SK-N-DZ (cell line): ENCODE measurements around the gene MAFB.

ENCODE experiments used
- DNase-seq: peaks from one replicate; pipeline ENCODE4 v3.0.0-alpha.2; 2015; ENCODE audit warnings: low spot score

MAFB gene

GRCh38 chr20:40703975-40704530, 15.0 kb upstream of the MAFB start:
- DNase-seq, result no peak

GRCh38 chr20:40702504-40702903, 13.5 kb upstream of the MAFB start:
- no peak for DNase-seq

DNA sequence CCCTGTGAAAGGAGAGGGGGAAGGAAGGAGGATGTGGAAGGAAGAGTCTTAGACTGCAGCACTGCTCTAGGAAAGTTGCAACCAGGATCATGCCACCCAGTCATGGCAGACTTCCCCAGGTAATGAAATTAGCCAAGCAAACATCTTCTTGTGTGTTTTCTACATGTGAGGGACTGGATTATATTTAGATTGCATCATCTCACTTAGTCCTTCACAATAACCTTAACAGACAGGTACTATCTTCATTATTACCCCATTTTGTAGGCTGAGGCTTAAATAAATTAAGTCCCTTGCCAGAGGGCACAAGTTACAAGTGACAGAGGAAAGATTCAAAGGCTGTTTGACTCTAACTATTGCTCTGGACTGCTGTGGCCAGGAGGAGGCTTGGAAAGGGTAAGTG, 9.7 kb upstream of the MAFB start:
- DNase-seq, result no peak

- DNase-seq, result no peak
These were observed 9.2 kb upstream of the MAFB start for GRCh38 chr20:40698281-40698680.

- DNase-seq, result no peak
These were observed 8.5 kb upstream of the MAFB start for GRCh38 chr20:40697541-40697940.

DNA sequence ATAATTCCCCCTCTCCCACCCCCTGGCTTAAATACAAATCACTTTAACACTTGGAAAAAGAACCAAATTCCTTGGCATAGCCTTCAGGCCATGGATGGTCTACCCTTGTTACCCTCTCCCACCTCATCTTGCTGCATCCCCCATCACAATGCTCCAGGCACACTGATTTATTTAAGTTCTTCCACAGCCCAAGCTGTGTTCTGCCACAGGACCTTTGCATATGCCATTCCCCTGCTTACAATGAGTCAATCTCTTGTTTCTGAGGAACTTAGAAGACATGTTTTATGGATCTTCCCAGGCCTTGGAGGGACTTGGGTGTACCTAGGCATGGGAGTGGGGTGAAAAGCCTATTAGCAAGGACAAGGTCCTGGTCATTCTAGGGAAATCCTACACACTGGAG, 6.2 kb upstream of the MAFB start:
- no peak for DNase-seq

- DNase-seq, result no peak
These were observed 5.2 kb upstream of the MAFB start for GRCh38 chr20:40694246-40694645.

GRCh38 chr20:40692240-40693011, 3.4 kb upstream of the MAFB start:
- no peak for DNase-seq

- no peak for DNase-seq
These were observed 2.7 kb upstream of the MAFB start for GRCh38 chr20:40691566-40692239.

GRCh38 chr20:40690836-40691565, 2.0 kb upstream of the MAFB start:
- DNase-seq, result no peak

GRCh38 chr20:40689943-40690835, 1.2 kb upstream of the MAFB start:
- peak; percentile 91 for DNase-seq

- peak; percentile 57 for DNase-seq
These were observed 622 bp downstream of the MAFB start for GRCh38 chr20:40688129-40689099.

GRCh38 chr20:40687384-40688128, 1.5 kb downstream of the MAFB start:
- peak; percentile 75 for DNase-seq

DNA sequence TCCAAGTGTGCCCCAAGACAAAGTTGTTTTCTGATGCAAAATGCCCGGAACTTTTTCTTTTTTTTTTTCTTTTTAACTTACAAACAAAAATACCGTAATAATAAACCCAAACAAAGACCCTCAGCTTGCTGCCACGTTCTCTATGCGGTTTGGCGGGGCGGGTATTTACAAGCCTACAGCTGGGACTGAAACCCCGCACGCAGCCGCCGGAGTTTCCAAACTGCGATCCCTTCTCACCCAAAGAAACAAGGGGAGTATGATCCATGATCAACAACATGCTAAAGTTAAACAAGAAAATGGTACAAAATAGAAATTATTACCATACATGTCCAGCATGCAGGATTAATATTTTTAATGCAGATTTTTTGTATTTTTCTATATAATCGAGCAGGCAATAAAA, 2.1 kb downstream of the MAFB start:
- no peak for DNase-seq

GRCh38 chr20:40686434-40686882, 2.6 kb downstream of the MAFB start:
- no peak for DNase-seq

DNA sequence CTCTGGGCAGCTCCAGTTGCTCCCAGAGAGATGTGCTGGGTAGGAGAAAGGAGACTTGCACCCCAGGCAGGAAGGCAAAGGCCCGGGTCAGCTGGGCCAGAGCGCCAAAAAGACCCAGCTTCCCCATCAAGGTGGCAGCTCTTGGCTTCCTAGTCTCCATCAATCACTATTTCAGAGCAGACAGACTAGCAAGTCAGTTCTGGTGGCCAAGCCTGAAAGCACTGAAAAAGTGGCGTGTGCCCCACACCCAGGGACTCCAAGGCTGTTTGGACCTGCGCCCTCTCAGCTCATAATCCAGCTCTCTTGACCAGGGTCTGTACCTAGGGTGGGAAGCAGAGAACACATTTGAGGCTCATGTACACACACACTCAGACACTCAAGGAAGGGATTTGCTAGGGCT, 3.7 kb downstream of the MAFB start:
- DNase-seq, result no peak

- DNase-seq, result no peak
These were observed 5.2 kb downstream of the MAFB start for GRCh38 chr20:40683894-40684268.

DNA sequence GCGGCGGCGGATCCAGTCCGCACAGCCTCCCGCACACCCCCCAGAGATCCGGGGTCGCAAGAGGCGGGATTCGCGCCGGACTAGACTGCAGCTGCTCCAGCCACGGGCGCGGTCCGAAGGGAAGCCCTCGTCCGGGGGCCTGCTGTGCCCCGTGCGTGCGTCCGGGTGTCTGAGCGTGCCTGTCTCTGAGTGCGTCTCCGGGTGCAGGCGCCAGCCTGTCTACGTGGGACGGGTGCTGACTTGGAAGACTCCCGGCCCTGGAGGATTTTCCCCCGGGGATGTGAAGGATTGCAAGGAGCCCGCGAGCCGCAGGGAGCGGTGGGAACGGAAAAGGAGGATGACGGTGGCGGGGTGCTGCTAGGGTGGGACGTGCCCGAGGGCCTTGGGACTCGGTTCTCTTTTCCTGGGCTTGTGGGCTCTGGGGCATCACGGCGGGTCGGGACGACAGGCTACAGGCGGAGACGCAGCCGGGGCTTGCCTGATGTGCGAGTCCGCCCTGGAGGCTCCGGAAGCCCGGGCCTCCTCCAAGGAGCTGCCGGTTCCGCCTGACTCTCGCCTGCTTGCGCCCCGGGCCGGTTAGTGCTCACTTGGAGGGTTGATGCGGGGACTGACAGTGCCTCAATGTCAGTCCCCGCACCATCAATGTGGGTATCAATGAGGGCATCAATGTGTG, 5.7 kb downstream of the MAFB start:
- DNase-seq, result no peak
